K562 (cell line): ENCODE results near the gene GPRIN3.

Experiments used
- COPS2 ChIP-seq: fragments of 450-650 bp; conservative IDR thresholded peaks from 2 replicates; pipeline ENCODE4 v1.6.1; 2016; ENCODE audit warnings: mild to moderate bottlenecking, moderate library complexity
- EGR1 ChIP-seq: fragments of 450-650 bp; conservative IDR thresholded peaks from 2 replicates; pipeline ENCODE4 v1.6.1; 2017; ENCODE audit warnings: mild to moderate bottlenecking
- FOXP1 ChIP-seq: sonication (generic); formaldehyde crosslinking; IDR thresholded peaks from 2 replicates; pipeline ENCODE4 v1.8.0; 2022; ENCODE audit warnings: mild to moderate bottlenecking, missing genetic modification reagents
- SMAD2 ChIP-seq: fragments of 150-350 bp; IDR thresholded peaks from 2 replicates; pipeline ENCODE4 v1.6.1; 2014; ENCODE audit warnings: low read depth, mild to moderate bottlenecking, low read length
- ZNF24 ChIP-seq: fragments of 450-650 bp; IDR thresholded peaks from 2 replicates; pipeline ENCODE4 v1.6.1; 2016
- TF ChIP-seq, protein P1 (sequence below), 3 experiments: IDR thresholded peaks in 2 of 3; conservative IDR thresholded peaks in 1 of 3; 2 replicates each; pipeline ENCODE4 v1.5.1; 2011 to 2012; ENCODE audit warnings: low read length in 3 of 3, mild to moderate bottlenecking in 3 of 3, control low read depth in 2 of 3, improper control_type of control experiment in 1 of 3, inconsistent platforms in 1 of 3, low read depth in 1 of 3, mixed read lengths in 1 of 3, moderate library complexity in 1 of 3; ENCODE audit not compliant: insufficient read depth in 2 of 3
- TF ChIP-seq, protein P2 (sequence below): sonication (generic); formaldehyde crosslinking; IDR thresholded peaks from 2 replicates; pipeline ENCODE4 v1.4.0; 2020; ENCODE audit warnings: mild to moderate bottlenecking, missing genetic modification reagents

DNA sequence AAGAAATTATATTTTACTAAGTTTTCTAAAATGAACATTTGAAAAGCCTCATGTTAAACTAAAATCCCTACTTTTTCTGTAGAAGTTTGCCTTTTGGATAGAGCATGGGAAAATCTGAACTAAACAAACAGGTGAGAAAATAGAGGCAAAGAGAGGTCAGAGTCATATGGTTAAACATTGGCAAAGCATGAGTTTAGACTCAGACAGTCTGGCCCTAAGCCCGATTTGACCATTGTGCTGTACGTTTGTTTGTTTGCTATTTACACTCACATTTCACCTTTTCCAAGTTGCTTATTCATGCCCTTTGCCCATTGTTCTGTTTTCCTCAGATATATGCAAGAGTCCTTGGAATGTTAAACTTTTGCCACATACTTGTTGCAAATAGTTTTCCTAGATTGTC, 110.9 kb downstream of the GPRIN3 start:
- TF ChIP-seq ZNF24: no peak
- TF ChIP-seq SMAD2: no peak
- TF ChIP-seq EGR1: no peak
- TF ChIP-seq COPS2: no peak
- TF ChIP-seq, protein P1, sequence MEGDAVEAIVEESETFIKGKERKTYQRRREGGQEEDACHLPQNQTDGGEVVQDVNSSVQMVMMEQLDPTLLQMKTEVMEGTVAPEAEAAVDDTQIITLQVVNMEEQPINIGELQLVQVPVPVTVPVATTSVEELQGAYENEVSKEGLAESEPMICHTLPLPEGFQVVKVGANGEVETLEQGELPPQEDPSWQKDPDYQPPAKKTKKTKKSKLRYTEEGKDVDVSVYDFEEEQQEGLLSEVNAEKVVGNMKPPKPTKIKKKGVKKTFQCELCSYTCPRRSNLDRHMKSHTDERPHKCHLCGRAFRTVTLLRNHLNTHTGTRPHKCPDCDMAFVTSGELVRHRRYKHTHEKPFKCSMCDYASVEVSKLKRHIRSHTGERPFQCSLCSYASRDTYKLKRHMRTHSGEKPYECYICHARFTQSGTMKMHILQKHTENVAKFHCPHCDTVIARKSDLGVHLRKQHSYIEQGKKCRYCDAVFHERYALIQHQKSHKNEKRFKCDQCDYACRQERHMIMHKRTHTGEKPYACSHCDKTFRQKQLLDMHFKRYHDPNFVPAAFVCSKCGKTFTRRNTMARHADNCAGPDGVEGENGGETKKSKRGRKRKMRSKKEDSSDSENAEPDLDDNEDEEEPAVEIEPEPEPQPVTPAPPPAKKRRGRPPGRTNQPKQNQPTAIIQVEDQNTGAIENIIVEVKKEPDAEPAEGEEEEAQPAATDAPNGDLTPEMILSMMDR (IDR thresholded peaks at IDR 0.05 in 2 of 3, conservative IDR thresholded peaks at IDR 0.05 in 1 of 3; ENCODE audit: insufficient read depth in 2 of 3, low read depth in 1 of 3, low read length in 3 of 3): no peak
- TF ChIP-seq FOXP1 (CRISPR knock-in tag): no peak
- TF ChIP-seq, protein P2, sequence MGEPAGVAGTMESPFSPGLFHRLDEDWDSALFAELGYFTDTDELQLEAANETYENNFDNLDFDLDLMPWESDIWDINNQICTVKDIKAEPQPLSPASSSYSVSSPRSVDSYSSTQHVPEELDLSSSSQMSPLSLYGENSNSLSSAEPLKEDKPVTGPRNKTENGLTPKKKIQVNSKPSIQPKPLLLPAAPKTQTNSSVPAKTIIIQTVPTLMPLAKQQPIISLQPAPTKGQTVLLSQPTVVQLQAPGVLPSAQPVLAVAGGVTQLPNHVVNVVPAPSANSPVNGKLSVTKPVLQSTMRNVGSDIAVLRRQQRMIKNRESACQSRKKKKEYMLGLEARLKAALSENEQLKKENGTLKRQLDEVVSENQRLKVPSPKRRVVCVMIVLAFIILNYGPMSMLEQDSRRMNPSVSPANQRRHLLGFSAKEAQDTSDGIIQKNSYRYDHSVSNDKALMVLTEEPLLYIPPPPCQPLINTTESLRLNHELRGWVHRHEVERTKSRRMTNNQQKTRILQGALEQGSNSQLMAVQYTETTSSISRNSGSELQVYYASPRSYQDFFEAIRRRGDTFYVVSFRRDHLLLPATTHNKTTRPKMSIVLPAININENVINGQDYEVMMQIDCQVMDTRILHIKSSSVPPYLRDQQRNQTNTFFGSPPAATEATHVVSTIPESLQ (CRISPR knock-in tag): no peak
